ENCODE measurements around the gene MSRB3.

- TF ChIP-seq MYBL2 (CRISPR knock-in tag; IDR thresholded peaks at IDR 0.05) (no peak), GTF2I (CRISPR knock-in tag; conservative IDR thresholded peaks at IDR 0.05) (no peak), CTCF (IDR thresholded peaks at IDR 0.05) (no peak), TP53 (CRISPR knock-in tag; IDR thresholded peaks at IDR 0.05) (no peak), MAX (CRISPR knock-in tag; IDR thresholded peaks at IDR 0.05) (no peak), ZNF121 (CRISPR knock-in tag; IDR thresholded peaks at IDR 0.05) (no peak), ERG (CRISPR knock-in tag; IDR thresholded peaks at IDR 0.05) (no peak), NFE2L1 (CRISPR knock-in tag; IDR thresholded peaks at IDR 0.05) (no peak)
- TF ChIP-seq, protein P1, sequence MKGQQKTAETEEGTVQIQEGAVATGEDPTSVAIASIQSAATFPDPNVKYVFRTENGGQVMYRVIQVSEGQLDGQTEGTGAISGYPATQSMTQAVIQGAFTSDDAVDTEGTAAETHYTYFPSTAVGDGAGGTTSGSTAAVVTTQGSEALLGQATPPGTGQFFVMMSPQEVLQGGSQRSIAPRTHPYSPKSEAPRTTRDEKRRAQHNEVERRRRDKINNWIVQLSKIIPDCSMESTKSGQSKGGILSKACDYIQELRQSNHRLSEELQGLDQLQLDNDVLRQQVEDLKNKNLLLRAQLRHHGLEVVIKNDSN (CRISPR knock-in tag; IDR thresholded peaks at IDR 0.05), result no peak
These were observed 39.9 kb upstream of the MSRB3 start for GRCh38 chr12:65238609-65239008.
